Calu3 (cell line): ENCODE measurements around the gene BRI3BP. TPM values are rescaled to one million over a fixed set of nuclear protein-coding genes. Genes with fewer than 3 reads are reported as not detected.

Experiments used
- BruUV-seq: library from RNA; stranded (reverse); fragments of 400-500 nt; replicated peaks from 2 replicates; lab custom pipeline; 2021; lab: Mats Ljungman, UMichigan
- CTCF ChIA-PET: fragments of 300-600 bp; sonication (Branson Sonifier 250); formaldehyde crosslinking; loops from one replicate; lab custom pipeline; 2022; ENCODE audit warnings: antibody characterized with exemption; lab: Charles Lee
- DNase-seq: peaks from one replicate; pipeline ENCODE4 v3.0.0; 2022
- H3K27ac Mint-ChIP-seq: one replicate; pipeline ENCODE4 v1.8.0; 2022; ENCODE audit warnings: mixed read lengths; ENCODE audit not compliant: unreplicated experiment
- H3K27me3 Mint-ChIP-seq: one replicate; pipeline ENCODE4 v1.8.0; 2022; ENCODE audit warnings: mixed read lengths; ENCODE audit not compliant: unreplicated experiment
- H3K36me3 Mint-ChIP-seq: one replicate; pipeline ENCODE4 v1.8.0; 2022; ENCODE audit warnings: mild to moderate bottlenecking, moderate library complexity, mixed read lengths; ENCODE audit not compliant: insufficient read depth, unreplicated experiment
- H3K4me1 Mint-ChIP-seq: one replicate; pipeline ENCODE4 v1.8.0; 2022; ENCODE audit warnings: mild to moderate bottlenecking, low read depth, mixed read lengths; ENCODE audit not compliant: unreplicated experiment
- H3K4me3 Mint-ChIP-seq: one replicate; pipeline ENCODE4 v1.8.0; 2022; ENCODE audit warnings: mild to moderate bottlenecking, low read depth, moderate library complexity, mixed read lengths; ENCODE audit not compliant: unreplicated experiment
- H3K9me3 Mint-ChIP-seq: one replicate; pipeline ENCODE4 v1.8.0; 2022; ENCODE audit warnings: low read depth, mixed read lengths; ENCODE audit not compliant: unreplicated experiment
- CTCF ChIP-seq: fragments of 200-600 bp; IDR thresholded peaks from one replicate; pipeline ENCODE4 v1.8.0; 2022; ENCODE audit warnings: antibody characterized with exemption; ENCODE audit not compliant: unreplicated experiment
- intact Hi-C: fragments of 100-400 bp; cut with micrococcal nuclease; formaldehyde crosslinking; loops from one replicate; pipeline ENCODE4 v1.10.0; 2022; ENCODE audit not compliant: unreplicated experiment
- total RNA-seq: library from RNA; stranded (reverse); gene quantifications from 2 replicates; pipeline ENCODE4 v1.2.3, GENCODE V29; 2022

BRI3BP gene
- total RNA-seq, 1 experiment from 2014 or later: 94.0 TPM

- no TSS peak for BruUV-seq
- CTCF ChIA-PET: no interaction called here
These were observed 8.2 kb downstream of the BRI3BP start for GRCh38 chr12:125001636-125002035.

GRCh38 chr12:125003021-125003420 lies 9.6 kb downstream of the BRI3BP start:
- no peaks in the 10 kb centered on the region for H3K4me1 Mint-ChIP-seq
- intact Hi-C loops: no loop called here
- no peaks in the 10 kb centered on the region for H3K27me3 Mint-ChIP-seq
- no peak overlapping the region for H3K4me3 Mint-ChIP-seq
- no peaks in the 10 kb centered on the region for H3K9me3 Mint-ChIP-seq
- TF ChIP-seq CTCF: no peak
- BruUV-seq: no TSS peak
- CTCF ChIA-PET: no interaction called here
- peaks cover 28% of the 10 kb centered on the region for H3K36me3 Mint-ChIP-seq
- no peak for DNase-seq
- no peak overlapping the region for H3K27ac Mint-ChIP-seq

More at GRCh38 chr12:125001636-125002035, 8.2 kb downstream of the BRI3BP start:
- no peaks in the 10 kb centered on the region for H3K27me3 Mint-ChIP-seq
- H3K9me3 Mint-ChIP-seq: no peaks in the 10 kb centered on the region
- DNase-seq: no peak
- TF ChIP-seq CTCF: no peak
- H3K4me3 Mint-ChIP-seq: no peak overlapping the region
- intact Hi-C loops: no loop called here
- H3K27ac Mint-ChIP-seq: no peak overlapping the region
- peaks cover 28% of the 10 kb centered on the region for H3K36me3 Mint-ChIP-seq
- H3K4me1 Mint-ChIP-seq: no peaks in the 10 kb centered on the region

GRCh38 chr12:125004621-125005020 lies 11.2 kb downstream of the BRI3BP start:
- intact Hi-C loops: no loop called here
- no peak for TF ChIP-seq CTCF
- no peaks in the 10 kb centered on the region for H3K27me3 Mint-ChIP-seq
- H3K4me1 Mint-ChIP-seq: no peaks in the 10 kb centered on the region
- H3K9me3 Mint-ChIP-seq: no peaks in the 10 kb centered on the region
- CTCF ChIA-PET: no interaction called here
- no TSS peak for BruUV-seq
- no peak overlapping the region for H3K4me3 Mint-ChIP-seq
- no peak for DNase-seq
- no peak overlapping the region for H3K27ac Mint-ChIP-seq
- H3K36me3 Mint-ChIP-seq: peaks cover 29% of the 10 kb centered on the region

- Mint-ChIP-seq H3K27ac (no peak overlapping the region), H3K4me1 (no peaks in the 10 kb centered on the region), H3K4me3 (no peak overlapping the region), H3K36me3 (peaks cover 28% of the 10 kb centered on the region), H3K27me3 (no peaks in the 10 kb centered on the region), H3K9me3 (no peaks in the 10 kb centered on the region)
- TF ChIP-seq CTCF: no peak
- CTCF ChIA-PET: interaction anchor here (0.7 kb wide), 1 partner anchor 81 kb away, joined by 3 read pairs; no protein-coding TSS in a partner anchor
- BruUV-seq: no TSS peak
- DNase-seq: no peak
- intact Hi-C loops: no loop called here
These were observed 12.2 kb downstream of the BRI3BP start for GRCh38 chr12:125005652-125006051.
